Sigmoid colon (tissue), 4 donors: ENCODE data around the gene SCMH1.

ENCODE experiments used
- EP300 ChIP-seq, 4 donors: sonication (generic); formaldehyde crosslinking; IDR thresholded peaks; one replicate each; pipeline ENCODE4 v1.6.1; 2017; ENCODE audit warnings: antibody characterized with exemption in 4 of 4
- POLR2A ChIP-seq, 2 donors: fragments of 450-650 bp; IDR thresholded peaks; one replicate each; pipeline ENCODE4 v1.6.1; 2016; ENCODE audit warnings: antibody characterized with exemption in 2 of 2, mild to moderate bottlenecking in 2 of 2, moderate library complexity in 2 of 2
- POLR2AphosphoS5 ChIP-seq, 4 donors: sonication (generic); formaldehyde crosslinking; IDR thresholded peaks; one replicate each; pipeline ENCODE4 v1.6.1; 2017; ENCODE audit warnings: antibody characterized with exemption in 4 of 4
- TF ChIP-seq, protein P1 (sequence below), 4 experiments: fragments of 450-650 bp in 3 of 4; fragments of 200-600 bp in 1 of 4; IDR thresholded peaks; one replicate each; pipeline ENCODE4 v1.5.1; 2016 to 2019; ENCODE audit warnings: antibody characterized with exemption in 4 of 4, mild to moderate bottlenecking in 3 of 4, moderate library complexity in 2 of 4

DNA sequence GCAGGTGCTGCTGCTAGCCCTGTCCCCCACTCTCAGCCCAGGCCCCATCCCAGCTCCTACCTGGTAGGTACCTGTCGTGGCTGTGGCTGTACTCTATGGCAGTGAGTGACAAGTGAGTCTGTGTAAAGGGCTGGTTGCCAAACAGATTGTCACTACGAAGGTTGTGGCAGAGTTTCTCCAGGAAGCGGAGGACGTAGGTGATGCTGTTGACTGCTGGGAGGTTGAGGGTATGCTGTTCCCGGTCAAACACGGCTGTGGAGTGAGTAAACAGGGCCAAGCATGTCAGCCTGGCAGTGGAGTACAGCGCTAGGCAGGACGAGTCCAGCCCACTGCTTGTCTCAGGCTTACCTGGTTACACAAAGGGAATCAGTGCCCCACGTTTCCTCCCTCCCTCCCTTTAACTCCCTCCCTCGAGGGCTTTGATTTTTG is 195.7 kb downstream of the SCMH1 start:
- TF ChIP-seq POLR2AphosphoS5 (IDR thresholded peaks at IDR 0.05) (no peak), POLR2A (IDR thresholded peaks at IDR 0.05) (no peak), EP300 (IDR thresholded peaks at IDR 0.05) (no peak)
- TF ChIP-seq, protein P1, sequence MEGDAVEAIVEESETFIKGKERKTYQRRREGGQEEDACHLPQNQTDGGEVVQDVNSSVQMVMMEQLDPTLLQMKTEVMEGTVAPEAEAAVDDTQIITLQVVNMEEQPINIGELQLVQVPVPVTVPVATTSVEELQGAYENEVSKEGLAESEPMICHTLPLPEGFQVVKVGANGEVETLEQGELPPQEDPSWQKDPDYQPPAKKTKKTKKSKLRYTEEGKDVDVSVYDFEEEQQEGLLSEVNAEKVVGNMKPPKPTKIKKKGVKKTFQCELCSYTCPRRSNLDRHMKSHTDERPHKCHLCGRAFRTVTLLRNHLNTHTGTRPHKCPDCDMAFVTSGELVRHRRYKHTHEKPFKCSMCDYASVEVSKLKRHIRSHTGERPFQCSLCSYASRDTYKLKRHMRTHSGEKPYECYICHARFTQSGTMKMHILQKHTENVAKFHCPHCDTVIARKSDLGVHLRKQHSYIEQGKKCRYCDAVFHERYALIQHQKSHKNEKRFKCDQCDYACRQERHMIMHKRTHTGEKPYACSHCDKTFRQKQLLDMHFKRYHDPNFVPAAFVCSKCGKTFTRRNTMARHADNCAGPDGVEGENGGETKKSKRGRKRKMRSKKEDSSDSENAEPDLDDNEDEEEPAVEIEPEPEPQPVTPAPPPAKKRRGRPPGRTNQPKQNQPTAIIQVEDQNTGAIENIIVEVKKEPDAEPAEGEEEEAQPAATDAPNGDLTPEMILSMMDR (IDR thresholded peaks at IDR 0.05) = no peak
